Measurements from ENCODE around the gene WNT6. TPM values are rescaled to one million over a fixed set of nuclear protein-coding genes. Genes with fewer than 3 reads are reported as not detected.

Gene WNT6
- total RNA-seq = not detected in 2 replicates

DNA sequence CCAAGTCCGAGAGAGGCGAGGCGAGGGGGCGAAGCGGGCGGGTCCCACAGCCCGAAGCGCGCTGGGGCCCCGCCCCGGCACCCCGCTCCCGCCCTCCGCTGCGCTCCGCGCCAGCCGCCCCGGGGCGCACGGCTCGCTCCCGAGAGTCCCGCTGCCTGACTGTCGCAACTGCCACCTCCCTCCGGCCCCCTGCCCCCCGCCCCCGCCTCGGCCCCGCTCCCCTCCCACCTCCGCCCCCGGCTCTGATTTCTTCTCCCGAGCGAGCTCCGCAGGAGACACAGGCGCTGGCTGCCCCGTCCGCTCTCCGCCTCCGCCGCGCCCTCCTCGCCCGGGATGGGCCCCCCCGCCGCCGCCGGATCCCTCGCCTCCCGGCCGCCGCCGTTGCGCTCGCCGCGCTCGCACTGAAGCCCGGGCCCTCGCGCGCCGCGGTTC is at the start of gene WNT6:
TSS of gene WNT6 (plus strand) at position 250 of the 432 bp plus-strand sequence. CDS start 233 bp downstream, outside the sequence.

DNA sequence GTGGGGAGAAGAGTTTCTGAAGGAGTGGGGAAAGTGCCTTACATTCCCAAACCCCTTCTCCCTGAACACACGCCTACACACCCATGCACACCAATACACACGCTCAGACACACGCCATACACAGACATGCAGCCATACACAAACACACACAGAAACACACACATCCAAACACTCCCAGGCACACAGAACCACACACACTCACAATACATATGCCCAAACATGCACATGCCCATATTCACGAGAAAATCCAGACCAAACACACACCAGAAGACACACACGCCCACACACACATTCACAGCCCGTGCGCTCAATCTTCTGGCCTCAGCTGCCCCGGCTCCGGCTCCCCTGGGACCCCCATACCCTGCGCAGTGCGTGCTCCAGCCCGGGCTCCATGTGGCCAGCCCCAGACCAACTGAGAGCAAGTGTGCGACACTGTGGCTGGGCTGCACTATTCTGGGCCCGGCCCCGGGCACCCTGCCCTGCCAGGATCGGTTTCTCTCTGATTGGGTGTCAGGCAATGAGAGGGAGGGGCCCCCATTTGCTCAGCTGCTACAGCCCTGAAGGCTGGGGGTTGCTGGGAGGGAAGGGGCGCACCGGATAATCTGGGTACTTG is 28.1 kb upstream of the WNT6 start, which contains the start of gene PRKAG3:
TSS of gene PRKAG3 (minus strand) at position 426 of the 613 bp plus-strand sequence.

DNA sequence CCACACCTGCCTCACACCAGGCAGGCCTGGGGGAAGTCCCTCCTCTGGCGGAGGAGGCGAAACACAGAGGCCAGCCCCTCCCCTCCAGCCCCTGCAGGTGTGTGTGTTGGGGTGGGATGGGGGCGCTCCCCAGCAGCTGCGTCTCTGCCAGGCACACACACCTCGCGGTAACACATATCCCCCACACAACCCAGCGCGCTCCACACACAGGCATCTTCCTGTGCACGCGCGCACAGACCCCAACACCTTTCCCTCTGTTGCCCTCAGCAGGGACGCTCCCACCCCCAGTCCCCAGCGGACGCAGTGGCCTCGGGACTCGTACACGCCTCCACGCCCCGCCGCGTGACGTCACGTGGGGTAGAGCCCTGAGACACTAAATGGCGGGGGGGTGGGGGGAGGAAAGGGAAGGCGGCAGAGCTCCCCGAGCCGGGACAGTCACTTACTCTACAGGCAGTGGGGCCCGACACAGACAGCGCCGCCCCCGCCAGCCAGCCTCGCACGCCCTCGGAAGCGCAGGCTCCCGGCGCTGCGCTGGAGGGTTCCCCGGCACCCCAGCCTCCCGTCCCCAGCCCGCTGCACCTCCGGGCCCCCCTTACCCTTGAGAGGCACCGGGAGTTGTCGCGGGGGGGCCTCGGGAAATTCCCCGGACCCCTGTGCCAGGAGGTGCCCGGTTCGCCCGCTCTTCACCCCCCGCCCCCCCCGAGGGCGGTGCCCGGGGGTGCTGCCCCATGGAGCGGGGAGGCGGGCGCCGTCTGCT is 20.7 kb downstream of the WNT6 start, which contains the start of gene WNT10A:
TSS of gene WNT10A (plus strand) at position 751 of the 757 bp plus-strand sequence. CDS start 144 bp downstream, outside the sequence.

Small RNA genes lying within 50 kb of the gene (small RNA-seq; reads per million reads assigned to genes)
- not detected for gene RNU6-642P

Other genes starting within 250 kb of the WNT6 start
- gene ZNF142, start 200.2 kb upstream of the WNT6 start, total RNA-seq = 12.9 and 20.9 TPM in 2 replicates
- gene BCS1L, start 200.1 kb upstream of the WNT6 start, total RNA-seq = 42.6 and 48.1 TPM in 2 replicates
- 29.8 and 39.3 TPM in 2 replicates for gene RNF25, start 187.8 kb upstream of the WNT6 start, total RNA-seq
- 22.4 and 24.0 TPM in 2 replicates for gene STK36, start 187.7 kb upstream of the WNT6 start, total RNA-seq
- gene TTLL4, start 149.0 kb upstream of the WNT6 start, total RNA-seq = 12.1 and 15.1 TPM in 2 replicates
- gene CYP27A1, start 77.7 kb upstream of the WNT6 start, total RNA-seq = 0.98 and 3.7 TPM in 2 replicates
- gene PRKAG3, start 28.0 kb upstream of the WNT6 start, total RNA-seq = 0.37 TPM in 1 of 2 replicates, not detected in the other
- gene WNT10A, start 21.0 kb downstream of the WNT6 start, total RNA-seq = not detected in 2 replicates
- gene CDK5R2, start 99.9 kb downstream of the WNT6 start, total RNA-seq = not detected in 2 replicates
- gene FEV, start 125.4 kb downstream of the WNT6 start, total RNA-seq = not detected in 2 replicates
- not detected in 2 replicates for gene CRYBA2, start 133.6 kb downstream of the WNT6 start, total RNA-seq
- gene CFAP65, start 181.7 kb downstream of the WNT6 start, total RNA-seq = 0.20 TPM in 1 of 2 replicates, not detected in the other
- not detected in 2 replicates for gene IHH, start 201.1 kb downstream of the WNT6 start, total RNA-seq